Ishikawa (cell line): ENCODE measurements around the gene PPP1R12C.

Source experiments
- CREB1 ChIP-seq: IDR thresholded peaks from 2 replicates; pipeline ENCODE4 v1.6.1; 2012; ENCODE audit warnings: low read depth
- RAD21 ChIP-seq: IDR thresholded peaks from 2 replicates; pipeline ENCODE4 v1.6.1; 2012; ENCODE audit warnings: low read depth

DNA sequence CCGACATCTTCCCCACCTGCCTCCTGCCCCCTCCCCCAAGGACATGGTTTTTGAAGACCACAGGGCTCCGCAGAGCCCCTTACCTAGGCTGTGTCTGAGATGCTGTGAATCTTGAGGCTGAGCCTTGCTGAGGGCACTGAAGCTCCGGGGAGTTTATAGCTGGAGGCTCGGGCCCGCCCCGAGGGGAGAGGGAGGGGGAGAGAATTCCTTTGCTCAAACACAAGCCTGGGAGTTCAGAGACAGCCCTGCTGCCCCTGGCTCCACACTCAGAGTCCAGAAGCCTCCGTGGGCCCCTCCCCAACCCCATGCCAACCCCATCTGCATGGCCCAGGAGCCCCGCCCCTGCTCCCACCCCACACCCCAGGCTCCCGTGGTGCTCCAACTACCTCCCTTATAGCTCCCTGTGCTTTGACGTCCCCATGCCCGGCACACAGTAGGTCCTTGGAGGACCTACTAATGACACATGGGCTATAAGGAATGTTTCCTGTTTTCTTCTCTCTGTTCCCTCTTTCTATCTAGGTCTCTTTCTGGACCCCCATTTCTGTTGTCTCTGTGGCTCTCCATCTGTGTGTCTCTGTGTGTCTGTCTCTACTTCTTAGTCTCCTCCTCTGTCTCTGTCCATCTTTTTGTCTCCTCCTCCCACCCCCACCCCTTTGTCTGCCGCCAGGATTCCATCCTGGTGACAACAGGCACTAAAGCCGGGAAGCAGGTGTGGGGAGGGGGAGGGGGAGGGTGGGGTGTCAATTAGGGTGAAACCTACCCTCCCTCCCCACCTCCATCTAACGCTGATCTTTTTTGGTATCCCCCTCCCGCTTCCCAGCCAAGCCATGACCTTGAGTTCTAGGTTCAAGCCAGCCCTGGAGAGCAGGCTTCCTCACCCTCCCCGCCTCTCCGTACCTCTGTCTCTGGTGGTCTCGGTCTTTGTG lies 31.9 kb upstream of the PPP1R12C start, which contains the start of gene TNNT1:
- TF ChIP-seq CREB1 (no peak), RAD21 (no peak)
